ENCODE results near the gene RGS7.

Gene RGS7

DNA sequence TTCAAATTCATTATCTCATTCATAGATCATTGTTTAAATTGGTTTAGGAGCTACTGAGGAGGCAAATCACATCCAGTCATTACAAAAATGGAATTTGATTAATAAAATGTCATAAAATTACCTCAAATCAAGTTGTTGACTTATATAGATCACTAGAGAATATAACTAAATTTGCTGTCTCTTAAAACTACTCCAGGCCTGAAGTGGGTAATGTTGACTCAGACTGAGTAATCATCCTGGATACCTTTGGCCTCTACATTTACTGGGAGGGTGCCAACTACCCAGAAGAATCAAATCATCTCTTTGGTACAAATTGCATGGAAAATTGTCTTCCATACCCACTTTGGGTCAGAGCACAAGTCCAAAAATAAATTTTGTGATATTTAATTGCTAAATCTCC lies 553.9 kb downstream of the RGS7 start:
- no peak overlapping the region for H3K4me3 ChIP-seq (ENCODE audit: low read depth in 1 of 2, low read length in 2 of 2)
- no peaks in the 10 kb centered on the region for H3K4me1 ChIP-seq (ENCODE audit: control insufficient read depth in 1 of 2, insufficient read depth in 2 of 2, low read length in 2 of 2)
- no peak overlapping the region for H3K9ac ChIP-seq (ENCODE audit: low read depth in 1 of 2, low read length in 2 of 2)
- H3K36me3 ChIP-seq (ENCODE audit: control insufficient read depth in 1 of 2, insufficient read depth in 2 of 2, low read length in 2 of 2) = no peaks in the 10 kb centered on the region
- no peaks in the 10 kb centered on the region for H3K9me3 ChIP-seq (ENCODE audit: control insufficient read depth in 1 of 2, low read length in 2 of 2)
- H3K27ac ChIP-seq (ENCODE audit: low read depth, low read length) = no peak overlapping the region
- no peaks in the 10 kb centered on the region for H3K27me3 ChIP-seq (ENCODE audit: control insufficient read depth in 1 of 2, insufficient read depth in 2 of 2, low read length in 2 of 2)

DNA sequence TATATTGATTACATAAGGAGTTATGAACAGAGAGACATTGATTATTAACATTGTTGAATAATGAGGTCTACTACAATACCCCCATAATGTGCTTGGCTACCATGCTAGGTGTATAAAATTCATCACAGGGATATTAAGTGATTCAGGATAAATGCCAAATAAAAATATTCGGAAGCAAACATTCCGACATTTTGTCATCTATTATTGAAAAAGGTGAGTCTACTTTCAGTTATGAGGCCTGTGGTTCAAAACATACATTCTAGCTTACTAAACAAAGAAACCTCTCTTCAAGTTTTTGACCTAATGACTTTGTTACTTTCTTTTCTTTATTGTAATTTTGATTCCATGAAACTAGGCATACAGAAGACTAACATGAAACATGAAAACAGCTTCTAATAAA lies 554.7 kb downstream of the RGS7 start:
- Histone ChIP-seq H3K9me3 (ENCODE audit: control insufficient read depth in 1 of 2, low read length in 2 of 2) (no peaks in the 10 kb centered on the region), H3K27ac (ENCODE audit: low read depth, low read length) (no peak overlapping the region), H3K36me3 (ENCODE audit: control insufficient read depth in 1 of 2, insufficient read depth in 2 of 2, low read length in 2 of 2) (no peaks in the 10 kb centered on the region), H3K4me3 (ENCODE audit: low read depth in 1 of 2, low read length in 2 of 2) (no peak overlapping the region), H3K9ac (ENCODE audit: low read depth in 1 of 2, low read length in 2 of 2) (no peak overlapping the region), H3K4me1 (ENCODE audit: control insufficient read depth in 1 of 2, insufficient read depth in 2 of 2, low read length in 2 of 2) (no peaks in the 10 kb centered on the region), H3K27me3 (ENCODE audit: control insufficient read depth in 1 of 2, insufficient read depth in 2 of 2, low read length in 2 of 2) (no peaks in the 10 kb centered on the region)

DNA sequence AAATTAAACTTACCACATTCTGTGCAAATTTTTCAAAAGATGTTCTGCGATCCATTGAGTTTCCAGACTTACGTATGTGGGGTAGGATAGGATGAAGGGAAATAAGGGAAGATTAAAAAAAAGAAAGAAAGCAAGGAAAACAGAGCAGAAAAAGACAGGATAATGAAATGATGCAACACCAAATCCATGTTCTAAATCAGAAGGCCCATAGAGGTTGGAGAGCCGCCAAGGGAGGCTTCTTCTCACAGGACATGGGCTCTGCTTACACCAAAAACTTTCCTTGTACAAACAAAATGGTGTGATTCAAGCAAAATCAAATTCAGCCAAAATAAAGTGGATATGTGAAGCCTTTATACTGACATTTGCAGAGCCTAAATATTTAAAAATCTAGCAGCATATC lies 555.6 kb downstream of the RGS7 start:
- H3K9ac ChIP-seq (ENCODE audit: low read depth in 1 of 2, low read length in 2 of 2) = no peak overlapping the region
- H3K27ac ChIP-seq (ENCODE audit: low read depth, low read length) = no peak overlapping the region
- H3K27me3 ChIP-seq (ENCODE audit: control insufficient read depth in 1 of 2, insufficient read depth in 2 of 2, low read length in 2 of 2) = no peaks in the 10 kb centered on the region
- no peaks in the 10 kb centered on the region for H3K4me1 ChIP-seq (ENCODE audit: control insufficient read depth in 1 of 2, insufficient read depth in 2 of 2, low read length in 2 of 2)
- H3K36me3 ChIP-seq (ENCODE audit: control insufficient read depth in 1 of 2, insufficient read depth in 2 of 2, low read length in 2 of 2) = no peaks in the 10 kb centered on the region
- H3K9me3 ChIP-seq (ENCODE audit: control insufficient read depth in 1 of 2, low read length in 2 of 2) = no peaks in the 10 kb centered on the region
- no peak overlapping the region for H3K4me3 ChIP-seq (ENCODE audit: low read depth in 1 of 2, low read length in 2 of 2)

DNA sequence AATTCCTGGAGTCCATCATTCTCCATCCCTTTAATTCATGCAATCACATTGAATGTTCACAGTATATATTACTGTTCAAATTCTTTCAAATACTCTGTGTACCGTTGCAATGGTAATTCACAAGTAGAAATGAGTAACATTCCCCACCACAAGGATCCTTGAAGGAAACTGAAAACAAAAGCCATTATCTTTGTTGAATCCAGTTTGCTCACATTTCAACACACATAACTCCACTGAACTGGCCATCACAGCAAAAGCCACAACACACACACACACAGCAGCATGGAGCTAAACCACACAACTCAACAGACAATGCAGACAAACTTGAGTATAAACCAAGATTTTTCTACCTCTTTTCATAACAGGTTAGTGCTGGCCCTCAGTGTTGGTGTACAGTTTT lies 556.7 kb downstream of the RGS7 start:
- no peaks in the 10 kb centered on the region for H3K4me1 ChIP-seq (ENCODE audit: control insufficient read depth in 1 of 2, insufficient read depth in 2 of 2, low read length in 2 of 2)
- no peak overlapping the region for H3K9ac ChIP-seq (ENCODE audit: low read depth in 1 of 2, low read length in 2 of 2)
- H3K4me3 ChIP-seq (ENCODE audit: low read depth in 1 of 2, low read length in 2 of 2) = no peak overlapping the region
- H3K36me3 ChIP-seq (ENCODE audit: control insufficient read depth in 1 of 2, insufficient read depth in 2 of 2, low read length in 2 of 2) = no peaks in the 10 kb centered on the region
- H3K27me3 ChIP-seq (ENCODE audit: control insufficient read depth in 1 of 2, insufficient read depth in 2 of 2, low read length in 2 of 2) = no peaks in the 10 kb centered on the region
- H3K27ac ChIP-seq (ENCODE audit: low read depth, low read length) = no peak overlapping the region
- H3K9me3 ChIP-seq (ENCODE audit: control insufficient read depth in 1 of 2, low read length in 2 of 2) = no peaks in the 10 kb centered on the region

DNA sequence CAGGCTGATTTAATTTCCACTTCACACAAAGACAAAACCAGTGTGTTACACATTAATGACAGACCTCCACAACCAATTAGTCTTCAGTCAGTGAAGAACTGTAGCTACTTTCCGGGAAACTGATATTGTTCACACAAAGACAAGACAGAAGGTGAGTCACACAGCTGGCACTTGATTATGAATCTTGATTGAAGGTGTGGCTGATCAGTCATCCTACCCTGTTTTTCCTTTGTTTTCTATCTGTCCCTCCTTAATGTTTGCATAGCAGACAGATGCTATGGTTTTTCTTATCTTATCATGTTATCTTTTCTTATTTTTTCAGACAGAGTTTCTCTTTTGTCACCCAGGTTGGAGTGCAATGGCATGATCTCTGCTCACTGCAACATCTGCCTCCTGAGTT lies 560.0 kb downstream of the RGS7 start:
- no peaks in the 10 kb centered on the region for H3K27me3 ChIP-seq (ENCODE audit: control insufficient read depth in 1 of 2, insufficient read depth in 2 of 2, low read length in 2 of 2)
- no peaks in the 10 kb centered on the region for H3K36me3 ChIP-seq (ENCODE audit: control insufficient read depth in 1 of 2, insufficient read depth in 2 of 2, low read length in 2 of 2)
- H3K9me3 ChIP-seq (ENCODE audit: control insufficient read depth in 1 of 2, low read length in 2 of 2) = no peaks in the 10 kb centered on the region
- no peak overlapping the region for H3K4me3 ChIP-seq (ENCODE audit: low read depth in 1 of 2, low read length in 2 of 2)
- H3K27ac ChIP-seq (ENCODE audit: low read depth, low read length) = no peak overlapping the region
- no peaks in the 10 kb centered on the region for H3K4me1 ChIP-seq (ENCODE audit: control insufficient read depth in 1 of 2, insufficient read depth in 2 of 2, low read length in 2 of 2)
- no peak overlapping the region for H3K9ac ChIP-seq (ENCODE audit: low read depth in 1 of 2, low read length in 2 of 2)

DNA sequence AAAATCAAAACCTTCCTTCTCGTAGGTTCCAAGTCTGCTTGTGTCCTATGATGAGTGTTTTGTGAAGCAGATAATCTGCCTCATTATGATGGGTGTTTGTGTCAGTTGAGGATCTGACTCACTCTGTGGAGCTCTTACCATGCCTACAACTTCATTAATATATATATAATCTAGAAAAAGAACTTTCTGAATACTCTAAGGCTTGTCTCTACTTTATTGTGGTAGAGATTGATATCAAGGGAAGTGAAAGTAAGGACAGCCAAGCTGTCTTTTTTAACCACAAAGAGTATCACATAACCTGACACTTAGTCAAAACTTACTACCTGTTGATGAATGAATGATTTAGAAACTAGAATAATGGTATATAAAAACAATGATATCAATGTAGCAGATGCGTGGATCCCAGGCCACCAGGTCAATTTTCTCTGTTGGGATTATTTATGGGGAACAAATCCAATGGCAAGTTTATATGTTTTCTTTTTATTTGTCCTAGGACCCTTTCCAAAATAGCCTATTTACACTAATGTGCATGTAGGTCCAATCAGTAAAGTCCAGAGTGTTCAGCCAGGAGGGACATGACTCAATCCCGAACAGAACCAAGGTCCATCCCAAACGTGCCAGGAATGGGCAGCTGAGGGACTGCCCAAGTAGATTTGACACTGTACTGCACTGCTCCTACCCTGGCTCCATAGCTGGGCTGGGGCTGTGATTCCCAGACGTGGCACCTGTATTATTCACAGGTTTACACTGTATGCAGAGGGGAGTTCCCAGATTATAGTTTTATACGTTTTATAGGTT lies 562.8 kb downstream of the RGS7 start:
- Histone ChIP-seq H3K9ac (ENCODE audit: low read depth in 1 of 2, low read length in 2 of 2) (no peak overlapping the region), H3K27me3 (ENCODE audit: control insufficient read depth in 1 of 2, insufficient read depth in 2 of 2, low read length in 2 of 2) (no peaks in the 10 kb centered on the region), H3K4me1 (ENCODE audit: control insufficient read depth in 1 of 2, insufficient read depth in 2 of 2, low read length in 2 of 2) (no peaks in the 10 kb centered on the region), H3K36me3 (ENCODE audit: control insufficient read depth in 1 of 2, insufficient read depth in 2 of 2, low read length in 2 of 2) (no peaks in the 10 kb centered on the region), H3K9me3 (ENCODE audit: control insufficient read depth in 1 of 2, low read length in 2 of 2) (no peaks in the 10 kb centered on the region), H3K27ac (ENCODE audit: low read depth, low read length) (no peak overlapping the region), H3K4me3 (ENCODE audit: low read depth in 1 of 2, low read length in 2 of 2) (no peak overlapping the region)

DNA sequence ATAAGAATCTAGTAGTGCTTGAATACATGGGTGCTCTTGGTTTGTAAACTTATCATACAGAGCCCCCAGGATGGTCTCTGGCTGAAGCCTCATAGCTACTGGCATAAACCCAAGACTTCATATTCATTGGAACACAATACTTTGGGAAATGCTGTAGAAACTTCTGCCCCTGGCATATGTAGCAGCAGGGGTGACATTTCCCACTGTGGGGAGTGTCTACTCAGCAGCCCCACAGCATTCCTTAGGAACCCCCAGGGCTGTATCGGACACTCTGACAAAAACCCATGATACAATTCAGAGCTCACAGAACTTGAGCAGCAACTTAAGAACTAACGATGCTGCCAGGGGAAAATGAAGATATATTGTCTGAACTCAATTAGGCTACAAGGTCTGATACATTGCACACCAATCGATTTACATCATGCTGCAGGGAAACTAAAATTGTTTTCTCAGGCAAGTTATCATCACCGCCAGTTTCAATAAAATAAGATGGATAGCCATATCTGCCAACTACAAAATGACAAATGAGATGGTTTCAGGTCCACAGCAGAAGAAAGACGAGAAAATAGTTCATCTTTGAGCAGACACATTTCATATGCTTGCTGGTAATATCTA lies 564.0 kb downstream of the RGS7 start:
- Histone ChIP-seq H3K4me3 (ENCODE audit: low read depth in 1 of 2, low read length in 2 of 2) (no peak overlapping the region), H3K9ac (ENCODE audit: low read depth in 1 of 2, low read length in 2 of 2) (no peak overlapping the region), H3K27ac (ENCODE audit: low read depth, low read length) (no peak overlapping the region), H3K4me1 (ENCODE audit: control insufficient read depth in 1 of 2, insufficient read depth in 2 of 2, low read length in 2 of 2) (no peaks in the 10 kb centered on the region), H3K27me3 (ENCODE audit: control insufficient read depth in 1 of 2, insufficient read depth in 2 of 2, low read length in 2 of 2) (no peaks in the 10 kb centered on the region), H3K36me3 (ENCODE audit: control insufficient read depth in 1 of 2, insufficient read depth in 2 of 2, low read length in 2 of 2) (no peaks in the 10 kb centered on the region), H3K9me3 (ENCODE audit: control insufficient read depth in 1 of 2, low read length in 2 of 2) (no peaks in the 10 kb centered on the region)

DNA sequence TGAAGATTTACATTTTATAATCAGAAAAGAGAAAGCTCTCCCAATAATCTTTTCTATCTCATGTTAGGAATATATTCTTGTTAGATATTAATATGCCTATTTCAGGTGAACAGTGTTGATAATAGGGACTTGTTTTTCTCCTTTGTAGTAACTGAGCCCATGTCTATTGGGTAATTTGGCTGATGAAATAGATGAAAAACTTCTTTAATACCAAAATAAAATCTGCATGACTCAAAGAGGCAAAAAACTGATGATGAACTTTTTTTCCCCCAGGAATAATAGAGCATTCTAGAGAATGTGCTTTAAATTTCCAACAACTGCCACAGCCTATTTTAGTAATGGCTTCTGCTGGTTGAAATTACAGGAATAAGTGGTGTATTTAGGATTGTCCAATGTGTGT lies 566.1 kb downstream of the RGS7 start:
- Histone ChIP-seq H3K27ac (ENCODE audit: low read depth, low read length) (no peak overlapping the region), H3K27me3 (ENCODE audit: control insufficient read depth in 1 of 2, insufficient read depth in 2 of 2, low read length in 2 of 2) (no peaks in the 10 kb centered on the region), H3K4me1 (ENCODE audit: control insufficient read depth in 1 of 2, insufficient read depth in 2 of 2, low read length in 2 of 2) (peaks cover 0 to 1% of the 10 kb centered on the region in 2 donors), H3K9me3 (ENCODE audit: control insufficient read depth in 1 of 2, low read length in 2 of 2) (no peaks in the 10 kb centered on the region), H3K9ac (ENCODE audit: low read depth in 1 of 2, low read length in 2 of 2) (no peak overlapping the region), H3K4me3 (ENCODE audit: low read depth in 1 of 2, low read length in 2 of 2) (no peak overlapping the region), H3K36me3 (ENCODE audit: control insufficient read depth in 1 of 2, insufficient read depth in 2 of 2, low read length in 2 of 2) (no peaks in the 10 kb centered on the region)

DNA sequence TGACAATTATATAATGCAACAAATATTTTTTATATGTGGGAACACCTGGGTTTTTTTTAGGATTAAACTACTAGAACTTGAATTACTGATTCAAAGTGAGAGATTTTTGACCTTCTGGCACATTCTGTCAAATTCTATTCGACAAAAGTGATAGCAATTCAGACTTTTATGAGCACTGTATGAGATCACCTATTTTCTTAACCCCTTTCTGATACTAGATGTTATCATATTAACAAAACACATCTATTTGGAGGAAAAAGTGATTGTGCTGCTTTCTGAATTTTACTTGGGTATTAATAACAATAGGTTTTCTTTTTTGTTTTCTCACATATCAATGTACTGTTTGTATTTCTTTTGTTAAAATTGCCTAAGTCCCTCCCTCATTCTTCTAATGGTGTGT lies 570.1 kb downstream of the RGS7 start:
- H3K27ac ChIP-seq (ENCODE audit: low read depth, low read length) = no peak overlapping the region
- no peak overlapping the region for H3K4me3 ChIP-seq (ENCODE audit: low read depth in 1 of 2, low read length in 2 of 2)
- no peaks in the 10 kb centered on the region for H3K27me3 ChIP-seq (ENCODE audit: control insufficient read depth in 1 of 2, insufficient read depth in 2 of 2, low read length in 2 of 2)
- no peaks in the 10 kb centered on the region for H3K9me3 ChIP-seq (ENCODE audit: control insufficient read depth in 1 of 2, low read length in 2 of 2)
- H3K9ac ChIP-seq (ENCODE audit: low read depth in 1 of 2, low read length in 2 of 2) = no peak overlapping the region
- peaks cover 6 to 8% of the 10 kb centered on the region in 2 donors for H3K4me1 ChIP-seq (ENCODE audit: control insufficient read depth in 1 of 2, insufficient read depth in 2 of 2, low read length in 2 of 2)
- H3K36me3 ChIP-seq (ENCODE audit: control insufficient read depth in 1 of 2, insufficient read depth in 2 of 2, low read length in 2 of 2) = no peaks in the 10 kb centered on the region

DNA sequence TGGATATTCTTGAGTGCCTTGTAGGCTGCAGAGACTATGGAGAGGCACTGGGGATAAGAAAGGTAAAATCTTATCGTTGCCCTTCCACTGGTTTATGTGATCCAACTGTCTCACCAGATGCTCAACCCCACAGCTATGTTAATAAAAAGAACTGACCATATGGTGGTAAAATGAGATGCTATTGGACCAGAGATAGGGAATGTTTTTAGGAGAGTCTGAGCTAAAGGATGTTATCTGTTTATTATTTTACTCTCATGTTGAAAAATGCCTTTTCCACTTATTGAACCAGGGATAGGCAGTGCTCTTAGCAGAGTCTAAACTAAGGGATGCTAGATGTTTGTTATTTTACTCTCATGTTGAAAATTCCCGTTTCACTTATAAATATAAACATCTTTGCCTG lies 572.2 kb downstream of the RGS7 start:
- no peak overlapping the region for H3K27ac ChIP-seq (ENCODE audit: low read depth, low read length)
- no peak overlapping the region for H3K9ac ChIP-seq (ENCODE audit: low read depth in 1 of 2, low read length in 2 of 2)
- H3K27me3 ChIP-seq (ENCODE audit: control insufficient read depth in 1 of 2, insufficient read depth in 2 of 2, low read length in 2 of 2) = no peaks in the 10 kb centered on the region
- H3K36me3 ChIP-seq (ENCODE audit: control insufficient read depth in 1 of 2, insufficient read depth in 2 of 2, low read length in 2 of 2) = no peaks in the 10 kb centered on the region
- H3K9me3 ChIP-seq (ENCODE audit: control insufficient read depth in 1 of 2, low read length in 2 of 2) = no peaks in the 10 kb centered on the region
- H3K4me1 ChIP-seq (ENCODE audit: control insufficient read depth in 1 of 2, insufficient read depth in 2 of 2, low read length in 2 of 2) = peaks cover 6 to 8% of the 10 kb centered on the region in 2 donors
- no peak overlapping the region for H3K4me3 ChIP-seq (ENCODE audit: low read depth in 1 of 2, low read length in 2 of 2)

Data from duodenal mucosa (tissue), 2 donors.